NCI-H524 (cell line): ENCODE data around the gene YWHAQ.

ENCODE experiments used
- DNase-seq, 2 experiments: peaks; one replicate each; lab custom pipeline; 2025; lab: John Stamatoyannopoulos, UW

The YWHAQ gene

DNA sequence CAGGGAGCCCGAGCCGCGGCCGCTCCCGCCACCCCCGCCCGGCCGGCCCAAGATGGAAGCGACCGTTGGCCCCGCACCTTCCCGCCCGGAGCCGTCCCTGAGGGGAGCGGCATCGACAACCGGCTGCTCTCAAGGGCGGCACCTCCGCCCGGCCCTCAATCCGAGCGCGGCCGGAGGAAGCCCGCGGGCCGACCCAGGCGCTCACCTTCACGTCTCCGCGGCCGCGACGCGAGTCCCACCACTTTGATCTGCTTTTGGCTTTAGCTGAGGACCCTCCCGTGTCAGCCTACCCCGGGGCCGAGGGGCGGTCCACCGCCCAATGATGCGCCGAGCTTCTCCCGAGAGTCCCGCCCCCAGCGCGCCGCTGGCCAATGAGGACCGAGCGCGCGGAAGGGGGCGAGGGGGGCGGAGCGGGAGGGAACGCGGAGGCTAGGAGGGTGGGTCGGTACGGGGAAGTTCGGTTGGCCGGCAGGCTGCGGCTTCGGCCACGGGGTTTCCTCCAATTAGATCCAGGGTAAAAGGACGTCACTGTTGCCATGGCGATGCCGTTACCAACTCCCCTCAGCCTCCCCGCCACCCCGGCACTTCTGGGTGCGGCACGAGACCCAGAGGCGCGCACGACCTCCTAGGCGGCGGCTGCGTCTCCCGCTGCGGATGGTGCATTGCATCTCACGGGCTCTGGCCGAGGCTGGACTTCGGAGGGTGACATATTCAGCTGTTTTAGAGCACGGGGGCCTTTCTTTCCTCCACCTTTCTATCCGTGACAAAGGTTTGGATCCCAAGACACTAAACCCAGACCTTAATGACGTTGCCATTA lies at the start of gene YWHAQ:
Gene YWHAQ (minus strand): TSS at position 262 of the 817 bp plus-strand sequence. CDS start 545 bp downstream, outside the sequence.
- DNase-seq: peak; percentile 98 to 99

DNA sequence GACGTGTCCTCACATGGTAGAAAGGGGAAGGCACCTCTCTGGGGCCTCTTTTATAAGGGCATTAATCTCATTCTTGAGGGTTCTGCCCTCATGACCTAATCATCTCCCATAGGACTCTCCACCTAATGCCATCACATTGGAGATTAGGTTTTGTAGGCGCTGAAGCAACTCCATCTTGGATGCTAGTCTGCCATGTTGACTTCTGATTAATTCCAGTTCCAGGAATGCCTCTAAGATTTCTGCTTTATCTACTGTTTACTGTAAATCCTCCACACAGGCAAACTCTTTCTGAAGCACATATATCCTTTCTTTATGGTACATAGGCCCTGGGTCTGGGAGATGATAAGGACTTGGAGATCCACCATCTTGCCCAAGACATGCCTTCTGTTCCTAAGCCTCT lies 49.3 kb upstream of the YWHAQ start:
- DNase-seq: no peak

GRCh38 chr2:9679218-9679617 lies 48.4 kb upstream of the YWHAQ start:
- DNase-seq: no peak

- no peak for DNase-seq
Measured at GRCh38 chr2:9678544-9678943, 47.7 kb upstream of the YWHAQ start.

- peak in 1 of 2 experiments; percentile 31 for DNase-seq
Measured at GRCh38 chr2:9675415-9676351, 44.9 kb upstream of the YWHAQ start.

- no peak for DNase-seq
Measured at GRCh38 chr2:9674891-9675414, 44.2 kb upstream of the YWHAQ start.

- no peak for DNase-seq
Measured at GRCh38 chr2:9673914-9674481, 43.2 kb upstream of the YWHAQ start.

DNA sequence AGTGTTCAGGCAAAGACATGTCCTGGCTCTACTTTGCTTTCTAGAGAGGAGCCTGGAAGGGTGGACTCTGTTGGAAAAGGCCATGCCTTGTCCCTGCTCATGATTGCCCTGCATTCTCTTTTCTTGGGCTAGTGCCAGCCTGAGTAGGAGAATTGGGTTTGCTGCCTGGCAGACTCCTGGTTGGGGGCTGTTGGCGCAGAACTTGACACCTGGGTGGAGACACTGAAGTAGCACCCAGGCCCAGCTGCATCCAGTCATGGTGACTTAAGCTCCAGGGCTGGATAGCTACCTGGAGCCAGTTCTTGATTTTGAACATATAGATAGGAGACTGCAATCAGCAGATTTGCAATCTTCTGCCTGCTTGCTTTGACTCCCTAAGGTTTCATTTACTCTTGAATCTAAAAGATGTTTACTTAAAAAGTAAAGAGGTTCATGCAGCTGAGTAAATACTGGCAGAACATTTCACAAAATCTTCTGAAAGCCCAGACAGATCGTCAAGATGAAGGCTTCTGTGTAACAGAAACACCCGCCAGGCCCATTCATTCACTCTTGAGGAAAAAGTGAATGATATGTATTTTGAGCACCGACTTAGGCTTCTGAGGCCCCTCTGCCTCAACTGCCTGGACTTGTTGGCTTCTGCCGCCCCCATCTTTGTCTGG lies 38.0 kb upstream of the YWHAQ start:
- peak; percentile 24 to 47 for DNase-seq

DNA sequence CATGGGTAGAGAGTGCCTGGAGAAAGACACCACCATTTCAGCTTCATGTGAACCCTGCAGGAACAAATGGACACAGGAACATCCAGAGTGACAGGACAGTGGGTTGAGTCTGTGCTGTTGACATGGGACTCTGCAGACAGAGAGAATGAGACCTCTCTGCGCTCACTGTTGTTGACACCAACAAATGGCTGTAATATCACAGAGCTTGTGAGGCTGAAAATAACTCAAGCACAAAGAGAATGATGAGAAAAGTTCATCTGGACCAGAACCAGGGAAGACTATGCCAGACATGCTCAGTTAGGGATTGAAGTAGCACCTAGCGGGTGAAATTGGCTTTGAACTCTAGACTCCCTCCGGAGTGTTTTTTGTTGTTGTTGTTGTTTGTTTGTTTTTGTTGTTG lies 37.0 kb upstream of the YWHAQ start:
- DNase-seq: no peak

DNA sequence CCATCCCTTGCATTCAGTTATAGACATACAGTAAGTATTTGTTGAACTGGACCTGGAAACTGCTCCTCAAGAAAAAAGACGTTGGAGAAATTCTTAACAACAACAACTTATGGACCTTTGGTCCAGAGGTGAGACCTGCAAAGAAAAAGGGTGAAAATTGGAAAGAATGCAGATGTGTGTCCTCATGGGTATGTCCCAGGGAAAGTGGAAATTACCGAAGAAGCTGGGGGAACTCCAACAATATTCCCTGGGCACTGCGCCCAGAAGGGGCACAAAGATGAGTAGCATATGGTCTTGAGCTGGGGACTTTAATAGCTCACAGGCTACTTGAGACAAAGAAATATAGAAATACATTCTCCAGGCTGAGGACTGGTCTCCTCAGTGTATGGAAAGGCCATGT lies 35.5 kb upstream of the YWHAQ start:
- DNase-seq: peak; percentile 5 to 42

- no peak for DNase-seq
Measured at GRCh38 chr2:9665898-9666297, 35.1 kb upstream of the YWHAQ start.

GRCh38 chr2:9664365-9664764 lies 33.6 kb upstream of the YWHAQ start:
- DNase-seq: no peak

DNA sequence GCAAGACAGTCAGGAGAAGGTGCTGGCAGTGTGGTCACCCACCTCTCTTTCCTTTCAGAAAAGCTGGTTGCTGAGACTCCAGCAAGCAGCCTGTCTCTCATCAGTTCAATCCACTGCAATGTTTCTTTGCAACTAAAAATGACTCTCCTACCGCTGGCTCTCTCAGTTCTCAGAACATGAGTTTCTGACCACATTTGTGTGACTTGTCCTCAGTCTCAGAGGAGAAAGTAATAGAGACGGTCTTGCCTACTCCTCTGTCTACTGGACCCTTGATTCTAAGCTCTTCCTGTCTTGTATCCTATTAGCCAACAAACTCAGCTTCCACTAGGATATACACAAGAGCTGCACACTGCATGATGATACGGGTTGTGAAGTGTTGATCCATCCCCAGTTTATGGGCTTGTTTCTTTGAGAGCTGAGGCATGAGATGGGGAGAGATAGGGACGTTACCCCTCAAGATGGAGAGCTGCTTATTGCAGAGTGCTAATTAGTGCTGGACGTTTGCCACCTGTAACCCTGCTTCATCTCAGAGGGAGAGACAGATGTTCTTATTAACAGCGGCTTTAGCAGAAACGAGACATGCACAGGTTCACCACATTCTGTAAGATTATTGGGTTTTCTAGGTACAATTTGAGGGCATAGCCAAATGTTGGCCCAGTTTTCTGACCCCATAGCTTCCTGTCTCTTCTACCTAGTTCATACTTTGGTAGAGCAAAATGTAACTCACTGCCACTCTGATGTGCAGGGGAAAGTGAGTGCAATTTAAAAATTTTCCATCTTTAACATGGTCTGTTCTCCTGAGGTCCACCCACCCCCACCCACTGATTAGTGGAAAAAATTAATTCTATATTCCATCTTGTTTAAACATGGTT lies 32.4 kb upstream of the YWHAQ start:
- DNase-seq: peak; percentile 98 to 99

DNA sequence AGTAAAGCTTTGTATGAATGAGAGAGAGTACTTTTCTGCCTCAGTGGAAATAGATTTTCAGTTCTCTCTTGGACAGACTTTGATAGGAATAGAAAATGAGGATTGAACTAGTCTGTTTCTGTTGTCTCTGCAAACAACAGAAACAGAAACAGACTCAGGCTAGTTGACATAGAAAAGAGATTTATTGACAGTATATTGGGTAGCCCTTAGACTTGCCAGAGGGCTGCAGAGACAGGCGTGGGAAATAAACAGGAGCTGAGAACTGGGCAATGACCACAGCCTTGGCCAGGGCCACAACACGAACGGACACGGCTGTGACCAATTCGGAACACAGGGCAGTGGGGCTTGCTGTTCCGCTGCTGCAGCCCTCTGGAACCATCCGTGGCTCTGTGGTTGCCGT lies 30.5 kb upstream of the YWHAQ start:
- no peak for DNase-seq

- no peak for DNase-seq
Measured at GRCh38 chr2:9660781-9661180, 30.0 kb upstream of the YWHAQ start.

- no peak for DNase-seq
Measured at GRCh38 chr2:9660154-9660553, 29.4 kb upstream of the YWHAQ start.

- DNase-seq: no peak
Measured at GRCh38 chr2:9658972-9659371, 28.2 kb upstream of the YWHAQ start.

DNA sequence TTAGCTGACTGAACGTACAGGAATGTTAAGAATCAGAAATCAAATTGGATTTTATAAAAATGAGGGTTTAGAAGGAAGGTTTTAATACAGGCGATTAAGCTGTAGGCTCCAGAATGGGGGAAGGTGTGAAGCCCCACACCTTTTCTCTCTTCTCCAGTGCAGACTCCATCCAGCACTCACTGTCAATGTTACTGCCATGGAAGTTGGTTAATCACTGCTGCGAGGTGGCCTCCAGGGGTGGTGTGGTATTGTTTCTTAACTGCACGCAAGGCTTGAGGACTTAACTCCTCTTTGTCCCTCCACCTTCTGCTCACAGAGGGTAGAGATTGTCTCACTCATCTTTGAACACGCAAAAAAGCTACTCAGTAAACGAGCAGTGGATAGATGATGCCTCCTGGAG lies 26.9 kb upstream of the YWHAQ start:
- no peak for DNase-seq

DNA sequence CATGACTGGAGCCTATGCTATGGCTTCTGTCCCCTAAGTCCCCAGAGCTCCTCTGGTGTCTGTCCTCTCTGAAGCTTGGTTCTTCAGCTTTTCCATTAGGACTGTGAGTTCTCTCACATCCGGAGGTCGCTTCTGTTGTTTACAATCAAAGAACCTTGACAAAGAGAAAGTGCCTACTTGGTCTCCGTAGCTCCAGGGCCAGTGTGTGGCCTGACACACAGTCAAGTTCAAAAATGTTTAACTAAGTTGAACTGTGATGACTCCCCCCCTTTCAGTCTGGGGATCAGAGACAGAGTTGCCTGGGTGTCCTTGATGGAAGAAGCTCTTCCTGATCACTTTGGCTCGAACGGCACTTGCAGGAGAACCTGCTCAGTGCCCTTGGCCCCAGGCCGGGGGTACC lies 26.3 kb upstream of the YWHAQ start:
- no peak for DNase-seq

DNA sequence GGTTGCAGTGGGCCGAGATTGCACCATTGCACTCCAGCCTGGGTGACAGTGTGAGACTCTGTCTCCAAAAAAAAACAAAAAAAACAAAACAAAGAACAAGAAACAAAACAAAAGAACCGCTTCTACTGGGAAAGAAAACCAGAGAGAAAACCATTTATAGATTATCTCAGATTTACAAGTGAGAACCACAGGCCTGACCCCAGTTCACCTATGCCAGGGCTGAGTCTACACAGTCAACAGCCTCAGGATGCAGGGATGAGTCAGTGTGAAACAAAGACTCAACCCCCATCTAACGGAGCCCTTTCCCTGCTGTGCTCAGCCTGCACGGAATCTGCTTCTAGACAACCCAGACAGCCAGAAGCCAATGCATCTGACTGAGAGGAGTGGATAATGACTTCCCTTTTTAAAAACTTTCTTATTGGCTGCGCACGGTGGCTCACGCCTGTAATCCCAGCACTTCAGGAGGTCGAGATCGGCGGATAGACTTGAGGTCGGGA lies 25.5 kb upstream of the YWHAQ start:
- DNase-seq: no peak
